ENCODE results near the gene ZNF423.

Gene ZNF423

GRCh38 chr16:49671333-49671732 is 184.6 kb downstream of the ZNF423 start:
- H4K8ac ChIP-seq (ENCODE audit: low read length), result no peak overlapping the region
- 97% methylated on average over 9 of the region's 12 CpGs for WGBS
- no peak overlapping the region for H3K9ac ChIP-seq (ENCODE audit: low read length)
- H2BK15ac ChIP-seq (ENCODE audit: low read depth, poor library complexity, severe bottlenecking), result no peak overlapping the region
- no peaks in the 10 kb centered on the region for H3K4me1 ChIP-seq (ENCODE audit: control insufficient read depth, insufficient read depth, low read depth, low read length)
- H3K18ac ChIP-seq (ENCODE audit: low read depth in 1 of 2, low read length in 2 of 2), result no peak overlapping the region
- H3K79me1 ChIP-seq (replicated peaks; ENCODE audit: low read length, poor library complexity, severe bottlenecking), result no peaks in the 10 kb centered on the region
- H2AK5ac ChIP-seq (ENCODE audit: low read length, severe bottlenecking), result no peak overlapping the region
- H2BK5ac ChIP-seq (ENCODE audit: low read depth, low read length, poor library complexity, severe bottlenecking), result no peak overlapping the region
- no peak overlapping the region for H3K4me3 ChIP-seq (ENCODE audit: insufficient read depth in 1 of 2, low read depth in 1 of 2, low read length in 2 of 2)
- H3K23ac ChIP-seq (ENCODE audit: low read length in 2 of 2), result no peak overlapping the region
- no peak overlapping the region for H3K27ac ChIP-seq (ENCODE audit: low read length, poor library complexity, severe bottlenecking)
- H3K27me3 ChIP-seq (ENCODE audit: control insufficient read depth in 1 of 2, insufficient read depth in 1 of 2, low read length in 2 of 2), result no peaks in the 10 kb centered on the region
- no peak for DNase-seq
- H2BK12ac ChIP-seq (ENCODE audit: low read length in 2 of 2), result no peak overlapping the region
- peaks cover 0 to 5% of the 10 kb centered on the region in 2 experiments for H3K36me3 ChIP-seq (ENCODE audit: control insufficient read depth in 1 of 2, insufficient read depth in 2 of 2, low read depth in 1 of 2, low read length in 2 of 2)
- H4K91ac ChIP-seq (ENCODE audit: low read length), result no peak overlapping the region
- no peak overlapping the region for H3K4ac ChIP-seq (ENCODE audit: low read depth in 1 of 2, low read length in 2 of 2)
- H2AFZ ChIP-seq (ENCODE audit: low read depth, low read length), result no peak overlapping the region
- no peak overlapping the region for H3K14ac ChIP-seq (ENCODE audit: low read length in 2 of 2)
- no peaks in the 10 kb centered on the region for H3K9me3 ChIP-seq (ENCODE audit: control insufficient read depth, low read length)
- H2BK120ac ChIP-seq (ENCODE audit: low read depth, low read length), result no peak overlapping the region
- no peak overlapping the region for H3K4me2 ChIP-seq (ENCODE audit: low read length, poor library complexity, severe bottlenecking)

GRCh38 chr16:49670627-49671026 is 185.3 kb downstream of the ZNF423 start:
- H2AK5ac ChIP-seq (ENCODE audit: low read length, severe bottlenecking), result no peak overlapping the region
- H2AFZ ChIP-seq (ENCODE audit: low read depth, low read length), result no peak overlapping the region
- no peak overlapping the region for H3K4ac ChIP-seq (ENCODE audit: low read depth in 1 of 2, low read length in 2 of 2)
- no peak overlapping the region for H3K18ac ChIP-seq (ENCODE audit: low read depth in 1 of 2, low read length in 2 of 2)
- H3K4me2 ChIP-seq (ENCODE audit: low read length, poor library complexity, severe bottlenecking), result no peak overlapping the region
- H4K8ac ChIP-seq (ENCODE audit: low read length), result no peak overlapping the region
- H3K9ac ChIP-seq (ENCODE audit: low read length), result no peak overlapping the region
- H2BK120ac ChIP-seq (ENCODE audit: low read depth, low read length), result no peak overlapping the region
- H3K4me1 ChIP-seq (ENCODE audit: control insufficient read depth, insufficient read depth, low read depth, low read length), result no peaks in the 10 kb centered on the region
- H3K9me3 ChIP-seq (ENCODE audit: control insufficient read depth, low read length), result no peaks in the 10 kb centered on the region
- WGBS, result 71% methylated on average over 11 of the region's 13 CpGs
- H2BK5ac ChIP-seq (ENCODE audit: low read depth, low read length, poor library complexity, severe bottlenecking), result no peak overlapping the region
- H3K27me3 ChIP-seq (ENCODE audit: control insufficient read depth in 1 of 2, insufficient read depth in 1 of 2, low read length in 2 of 2), result no peaks in the 10 kb centered on the region
- H2BK15ac ChIP-seq (ENCODE audit: low read depth, poor library complexity, severe bottlenecking), result no peak overlapping the region
- no peak overlapping the region for H3K4me3 ChIP-seq (ENCODE audit: insufficient read depth in 1 of 2, low read depth in 1 of 2, low read length in 2 of 2)
- H3K36me3 ChIP-seq (ENCODE audit: control insufficient read depth in 1 of 2, insufficient read depth in 2 of 2, low read depth in 1 of 2, low read length in 2 of 2), result peaks cover 0 to 2% of the 10 kb centered on the region in 2 experiments
- H4K91ac ChIP-seq (ENCODE audit: low read length), result no peak overlapping the region
- no peak for DNase-seq
- H3K79me1 ChIP-seq (replicated peaks; ENCODE audit: low read length, poor library complexity, severe bottlenecking), result no peaks in the 10 kb centered on the region
- no peak overlapping the region for H3K27ac ChIP-seq (ENCODE audit: low read length, poor library complexity, severe bottlenecking)
- no peak overlapping the region for H3K23ac ChIP-seq (ENCODE audit: low read length in 2 of 2)
- no peak overlapping the region for H3K14ac ChIP-seq (ENCODE audit: low read length in 2 of 2)
- no peak overlapping the region for H2BK12ac ChIP-seq (ENCODE audit: low read length in 2 of 2)

- Histone ChIP-seq H2BK15ac (ENCODE audit: low read depth, poor library complexity, severe bottlenecking) (no peak overlapping the region), H3K36me3 (ENCODE audit: control insufficient read depth in 1 of 2, insufficient read depth in 2 of 2, low read depth in 1 of 2, low read length in 2 of 2) (no peaks in the 10 kb centered on the region), H2BK12ac (ENCODE audit: low read length in 2 of 2) (no peak overlapping the region), H2BK120ac (ENCODE audit: low read depth, low read length) (no peak overlapping the region), H3K4me2 (ENCODE audit: low read length, poor library complexity, severe bottlenecking) (no peak overlapping the region), H3K79me1 (replicated peaks; ENCODE audit: low read length, poor library complexity, severe bottlenecking) (no peaks in the 10 kb centered on the region), H2AFZ (ENCODE audit: low read depth, low read length) (no peak overlapping the region), H3K9me3 (ENCODE audit: control insufficient read depth, low read length) (no peaks in the 10 kb centered on the region), H3K27ac (ENCODE audit: low read length, poor library complexity, severe bottlenecking) (no peak overlapping the region), H3K14ac (ENCODE audit: low read length in 2 of 2) (no peak overlapping the region), H3K27me3 (ENCODE audit: control insufficient read depth in 1 of 2, insufficient read depth in 1 of 2, low read length in 2 of 2) (no peaks in the 10 kb centered on the region), H4K91ac (ENCODE audit: low read length) (no peak overlapping the region), H2BK5ac (ENCODE audit: low read depth, low read length, poor library complexity, severe bottlenecking) (no peak overlapping the region), H3K18ac (ENCODE audit: low read depth in 1 of 2, low read length in 2 of 2) (no peak overlapping the region), H2AK5ac (ENCODE audit: low read length, severe bottlenecking) (no peak overlapping the region), H3K9ac (ENCODE audit: low read length) (no peak overlapping the region), H3K4me3 (ENCODE audit: insufficient read depth in 1 of 2, low read depth in 1 of 2, low read length in 2 of 2) (no peak overlapping the region), H3K4me1 (ENCODE audit: control insufficient read depth, insufficient read depth, low read depth, low read length) (peaks cover 13% of the 10 kb centered on the region), H3K4ac (ENCODE audit: low read depth in 1 of 2, low read length in 2 of 2) (no peak overlapping the region), H3K23ac (ENCODE audit: low read length in 2 of 2) (no peak overlapping the region), H4K8ac (ENCODE audit: low read length) (no peak overlapping the region)
- WGBS, result 90% methylated on average over 13 of the region's 18 CpGs
- DNase-seq, result no peak
These were observed 190.3 kb downstream of the ZNF423 start for GRCh38 chr16:49665482-49666230.

GRCh38 chr16:49664221-49665215 is 191.4 kb downstream of the ZNF423 start:
- Histone ChIP-seq H3K27ac (ENCODE audit: low read length, poor library complexity, severe bottlenecking) (no peak overlapping the region), H3K4ac (ENCODE audit: low read depth in 1 of 2, low read length in 2 of 2) (no peak overlapping the region), H4K8ac (ENCODE audit: low read length) (no peak overlapping the region), H3K4me3 (ENCODE audit: insufficient read depth in 1 of 2, low read depth in 1 of 2, low read length in 2 of 2) (peak overlapping the region in 1 of 2 experiments; percentile 61), H2BK120ac (ENCODE audit: low read depth, low read length) (no peak overlapping the region), H3K23ac (ENCODE audit: low read length in 2 of 2) (no peak overlapping the region), H3K18ac (ENCODE audit: low read depth in 1 of 2, low read length in 2 of 2) (no peak overlapping the region), H3K4me1 (ENCODE audit: control insufficient read depth, insufficient read depth, low read depth, low read length) (peaks cover 16% of the 10 kb centered on the region), H3K36me3 (ENCODE audit: control insufficient read depth in 1 of 2, insufficient read depth in 2 of 2, low read depth in 1 of 2, low read length in 2 of 2) (no peaks in the 10 kb centered on the region), H3K9me3 (ENCODE audit: control insufficient read depth, low read length) (no peaks in the 10 kb centered on the region), H3K4me2 (ENCODE audit: low read length, poor library complexity, severe bottlenecking) (no peak overlapping the region), H4K91ac (ENCODE audit: low read length) (no peak overlapping the region), H2BK15ac (ENCODE audit: low read depth, poor library complexity, severe bottlenecking) (peak overlapping the region; percentile 52), H2AK5ac (ENCODE audit: low read length, severe bottlenecking) (peak overlapping the region; percentile 7), H3K79me1 (replicated peaks; ENCODE audit: low read length, poor library complexity, severe bottlenecking) (no peaks in the 10 kb centered on the region), H3K9ac (ENCODE audit: low read length) (peak overlapping the region; percentile 82), H2BK12ac (ENCODE audit: low read length in 2 of 2) (peak overlapping the region in 1 of 2 experiments; percentile 27), H3K27me3 (ENCODE audit: control insufficient read depth in 1 of 2, insufficient read depth in 1 of 2, low read length in 2 of 2) (no peaks in the 10 kb centered on the region), H3K14ac (ENCODE audit: low read length in 2 of 2) (no peak overlapping the region), H2BK5ac (ENCODE audit: low read depth, low read length, poor library complexity, severe bottlenecking) (no peak overlapping the region), H2AFZ (ENCODE audit: low read depth, low read length) (no peak overlapping the region)
- DNase-seq, result no peak
- WGBS, result 89% methylated on average over 37 of the region's 37 CpGs

Measured in mesenchymal stem cell (in vitro differentiated cells and primary cell).